HG03139 (cell line): ENCODE measurements around the gene ELAVL4.

Source experiments
- ATAC-seq: cut with Tn5 transposase; IDR thresholded peaks from one replicate; pipeline ENCODE4 v1.9.1; 2021; ENCODE audit not compliant: unreplicated experiment

Gene ELAVL4

DNA sequence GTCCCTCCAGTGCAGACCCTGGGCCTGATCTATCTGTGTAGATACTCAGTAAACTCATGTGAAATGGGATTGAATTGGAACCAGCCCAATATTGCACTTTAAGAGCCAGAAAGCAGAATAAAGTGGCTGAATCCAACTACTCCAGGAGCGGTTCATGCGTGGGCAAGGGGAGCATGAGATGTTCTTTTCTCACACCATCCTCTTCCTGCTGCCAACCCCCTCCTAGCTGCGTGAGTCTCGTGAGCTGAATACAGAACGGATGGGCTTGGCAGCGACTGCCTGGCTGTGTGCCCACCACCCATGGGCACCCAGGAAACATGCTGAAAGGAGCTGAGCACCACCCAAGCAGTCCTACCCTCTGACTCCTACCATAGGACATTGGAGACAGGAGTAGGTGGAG lies 128.3 kb downstream of the ELAVL4 start:
- no peak for ATAC-seq

DNA sequence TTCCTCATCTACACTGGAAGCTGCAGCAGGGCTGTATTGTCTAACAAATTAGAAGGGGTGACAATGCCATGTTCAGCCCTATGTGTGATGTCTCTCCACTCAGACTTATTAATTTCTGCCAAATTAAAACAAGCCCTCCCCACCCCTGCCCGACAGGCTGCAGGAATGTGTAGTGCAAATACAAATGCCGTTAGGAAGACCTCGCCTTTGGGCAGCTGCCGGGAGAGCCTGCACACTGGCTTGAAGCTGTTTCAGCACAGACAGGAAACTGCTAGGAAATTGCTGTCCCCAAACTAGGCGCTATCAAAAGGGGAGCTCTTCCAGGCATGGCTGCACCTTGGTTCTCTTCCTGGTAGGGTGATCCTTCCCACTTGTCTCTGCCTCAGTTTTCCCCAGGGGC lies 135.2 kb downstream of the ELAVL4 start:
- ATAC-seq = no peak

DNA sequence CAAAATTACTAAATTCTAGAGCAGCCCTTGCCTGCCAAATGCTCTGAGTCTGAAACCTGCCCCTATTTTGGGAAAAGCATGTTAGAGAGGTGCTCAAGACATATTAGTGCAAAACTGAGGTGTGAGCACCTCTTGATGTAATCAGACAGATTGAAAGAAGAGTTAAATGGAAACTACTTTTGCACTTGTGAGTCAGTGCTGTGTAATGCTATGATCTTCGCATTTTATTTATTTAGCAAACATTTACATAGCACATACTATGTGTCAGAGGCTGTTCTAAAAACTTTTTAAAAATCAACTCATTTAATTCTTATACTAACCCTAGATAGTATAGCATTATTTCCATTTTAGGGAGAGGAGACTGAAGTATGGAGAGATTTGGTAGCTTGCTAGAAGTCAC lies 138.1 kb downstream of the ELAVL4 start:
- ATAC-seq = no peak

DNA sequence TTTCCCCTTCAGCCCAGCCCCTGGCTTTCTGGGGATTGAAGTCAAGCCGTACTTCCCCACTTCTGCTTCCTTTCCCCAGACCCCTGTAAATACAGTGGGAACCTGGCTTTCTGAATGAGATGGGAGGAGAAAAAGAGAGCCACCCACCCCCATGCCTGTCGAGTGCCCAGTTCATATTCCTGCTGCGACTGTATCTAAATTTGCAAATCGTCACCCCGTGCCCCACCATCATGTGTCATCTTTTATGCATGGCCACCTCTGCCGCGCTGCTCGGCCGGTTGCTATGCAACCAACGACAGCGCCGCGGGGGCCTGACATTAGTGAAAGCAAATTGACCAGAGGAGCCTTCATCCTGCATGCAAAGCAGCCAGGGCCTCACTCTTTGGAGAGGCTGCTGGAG lies 143.0 kb downstream of the ELAVL4 start:
- ATAC-seq = peak; percentile 95

DNA sequence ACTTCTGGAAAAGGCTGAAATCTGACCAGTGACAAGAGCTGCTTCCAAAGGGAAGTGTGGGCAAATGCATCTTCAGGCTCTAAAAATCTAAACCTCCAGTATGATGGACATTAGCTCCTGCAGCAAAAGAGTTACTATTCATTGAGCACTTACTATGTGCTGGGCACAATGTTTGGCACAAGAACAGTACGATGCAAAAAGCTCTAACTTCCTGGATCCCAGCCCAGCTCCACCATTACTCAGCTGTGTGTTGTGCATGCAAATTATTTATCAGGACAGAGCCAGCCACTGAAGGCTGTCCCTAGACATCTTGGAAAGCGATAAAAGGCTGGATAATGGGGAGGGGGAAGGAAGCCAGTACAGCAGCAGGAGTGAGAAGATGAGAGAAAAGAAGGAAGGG lies 143.5 kb downstream of the ELAVL4 start:
- ATAC-seq = no peak
